Myocyte (in vitro differentiated cells): Measurements from ENCODE around the gene SPATA46. TPM values are rescaled to one million over a fixed set of nuclear protein-coding genes. Genes with fewer than 3 reads are reported as not detected.
A peak's percentile ranks its signal among the peaks of the same experiment; 100 is the strongest.

Source experiments
- DNase-seq: peaks from one replicate; pipeline ENCODE4 v3.0.0-alpha.2; 2012; ENCODE audit warnings: low read depth
- total RNA-seq: library from RNA; depleted of rRNA; stranded (reverse); fragments of >200 nt; gene quantifications from 2 replicates; pipeline ENCODE4 v1.2.3, GENCODE V29; 2014

Gene SPATA46
- total RNA-seq, 1 donor from 2014 or later = not detected

DNA sequence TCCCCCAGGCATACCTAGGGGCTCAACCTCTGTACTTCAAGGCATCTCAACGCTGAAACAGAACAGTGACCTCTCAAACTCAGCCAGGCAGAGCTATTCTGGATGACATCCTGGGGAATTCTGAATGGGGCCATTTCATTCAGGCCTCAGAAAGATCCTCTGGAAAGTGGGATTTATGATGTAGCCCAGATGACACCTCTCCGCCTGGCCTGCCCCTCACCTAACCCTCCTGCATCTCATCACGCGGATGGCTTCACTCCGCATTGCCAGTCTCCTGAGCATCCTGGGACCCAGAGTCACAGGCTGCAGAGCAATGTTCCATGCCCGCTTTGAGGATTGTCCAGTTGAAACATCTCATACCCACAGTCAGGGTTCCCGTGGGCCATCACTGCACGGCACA is 1.2 kb downstream of the SPATA46 start:
- no peak for DNase-seq

DNA sequence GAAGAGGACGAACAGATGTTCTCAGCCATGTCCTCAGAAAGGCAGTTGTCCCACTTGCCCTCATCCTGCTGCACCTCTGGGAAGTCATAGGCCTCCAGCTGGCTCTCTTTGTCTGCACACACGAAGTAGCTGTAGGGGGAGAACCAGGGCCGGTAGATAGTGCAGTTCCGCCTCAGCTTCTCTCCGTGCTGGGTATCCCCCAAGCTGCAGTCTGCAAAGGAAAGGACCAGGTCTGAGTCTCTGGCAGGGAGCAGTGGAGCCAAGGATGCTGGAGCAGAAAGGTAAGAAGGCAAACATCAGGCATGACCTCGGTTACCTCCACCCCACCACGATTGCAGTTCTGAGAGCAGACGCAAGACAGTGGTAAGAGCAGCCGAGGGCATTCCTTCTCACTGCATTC is 2.2 kb downstream of the SPATA46 start:
- DNase-seq = no peak

DNA sequence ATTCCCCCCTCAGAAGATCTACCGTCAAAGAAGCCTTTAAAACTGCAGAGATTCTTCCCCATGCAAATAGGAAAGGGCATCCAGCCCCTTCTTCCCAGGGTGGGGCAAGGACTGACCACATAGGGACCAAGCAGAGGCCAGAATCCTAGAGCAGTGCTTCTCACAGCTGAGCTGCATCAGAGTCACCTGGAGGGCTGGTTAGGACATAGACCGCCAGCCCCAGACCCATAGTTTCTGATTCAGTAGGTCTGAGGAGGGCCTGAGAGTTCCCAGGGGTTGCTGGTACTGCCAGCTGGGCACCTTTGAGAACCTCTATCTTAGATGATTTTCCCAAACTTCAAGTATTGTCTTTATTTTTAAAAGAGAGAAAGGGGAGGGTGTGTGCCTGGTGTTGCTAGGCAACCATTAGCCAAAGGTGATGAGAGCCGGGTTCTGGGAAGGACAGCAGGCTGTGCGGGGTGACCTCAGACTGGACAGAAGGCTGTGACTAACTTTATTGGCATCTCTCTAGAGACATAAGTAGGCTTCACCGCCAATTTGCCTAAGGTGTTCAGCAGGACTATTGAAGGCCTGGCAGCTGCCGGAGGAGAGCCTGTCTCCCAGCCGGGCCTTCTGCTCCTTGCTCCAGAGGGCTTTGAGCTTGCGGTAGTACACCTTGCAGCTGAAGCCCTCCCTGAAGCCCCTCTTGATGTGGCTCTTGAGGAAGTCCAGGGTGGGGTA is 3.0 kb downstream of the SPATA46 start:
- peak; percentile 72 for DNase-seq

DNA sequence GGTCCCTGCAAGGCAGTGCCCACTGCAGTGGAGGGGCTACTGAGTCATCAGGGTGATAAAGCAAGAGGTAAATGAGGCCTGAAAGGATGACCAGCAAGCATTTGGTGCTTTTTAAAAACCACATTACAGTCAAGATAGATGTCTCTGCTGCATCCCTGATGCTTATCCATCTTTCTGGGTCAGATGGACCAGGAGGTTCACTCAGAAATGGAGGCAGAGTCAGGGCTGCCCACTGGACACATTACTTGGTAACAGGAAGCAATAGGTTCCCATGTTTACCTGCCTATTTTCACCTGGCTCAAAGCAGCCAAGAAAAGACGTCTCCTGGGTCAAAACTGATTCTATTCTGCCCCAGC is 3.6 kb downstream of the SPATA46 start:
- no peak for DNase-seq

DNA sequence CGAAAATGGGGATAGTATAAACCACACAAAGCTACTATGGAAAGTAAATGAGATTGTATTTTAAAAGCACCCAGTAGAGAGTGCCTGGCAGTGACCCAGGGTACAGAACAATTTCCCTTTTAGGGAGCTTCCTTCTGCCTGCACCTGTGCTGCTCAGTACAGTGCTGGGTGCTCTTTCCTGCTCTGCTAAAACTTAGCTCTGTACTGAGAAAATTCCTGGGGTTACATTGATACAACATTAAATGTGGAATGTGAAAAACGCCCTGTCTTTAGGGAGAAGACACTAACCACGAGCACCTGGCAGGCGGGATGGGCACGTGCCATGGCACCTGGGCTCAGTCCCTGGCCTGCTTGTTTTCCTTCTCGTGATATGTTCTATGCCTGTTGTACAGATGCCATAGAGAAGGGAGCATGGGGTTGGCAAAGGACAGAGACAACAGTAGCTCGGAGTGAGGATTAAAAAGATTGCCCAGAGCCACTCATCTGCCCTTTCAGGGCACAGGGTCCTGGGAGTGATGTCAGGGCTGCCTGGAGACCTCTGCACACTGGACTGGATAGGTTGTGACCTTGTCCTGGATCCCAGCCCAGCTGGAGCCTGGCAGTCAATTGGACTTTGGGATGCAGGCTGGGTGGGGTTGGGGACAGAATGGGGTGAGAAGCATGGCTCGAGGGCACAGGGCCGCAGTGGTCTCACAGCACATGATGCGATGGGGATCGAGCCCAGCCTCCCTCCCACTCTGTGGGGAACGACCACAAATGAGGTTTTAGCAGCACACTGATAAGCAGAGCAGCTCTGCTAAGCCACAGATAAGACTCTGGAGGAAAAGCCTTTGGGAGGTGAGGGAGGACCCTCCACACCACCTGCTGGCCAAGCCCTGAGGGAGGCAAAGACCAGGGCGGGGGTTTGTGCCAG is 4.2 kb downstream of the SPATA46 start:
- DNase-seq = no peak

DNA sequence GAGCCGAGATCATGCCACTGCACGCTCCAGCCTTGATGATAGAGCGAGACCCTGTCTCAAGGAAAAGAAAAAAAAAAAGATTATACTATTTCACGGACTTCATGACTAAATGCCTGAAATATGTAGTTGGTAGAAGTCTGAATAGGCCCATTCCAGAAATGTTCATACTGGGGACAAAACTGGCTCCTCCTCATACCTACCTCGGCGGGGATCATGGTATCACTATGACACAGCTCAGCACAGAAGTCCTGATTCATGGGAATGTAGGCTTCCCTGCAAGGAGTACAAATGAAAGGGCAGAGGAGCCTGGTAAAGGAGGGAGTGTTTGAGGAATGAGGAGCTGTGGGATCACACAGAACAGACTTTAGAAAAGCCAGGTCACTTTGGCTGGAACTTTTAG is 5.0 kb downstream of the SPATA46 start:
- no peak for DNase-seq

DNA sequence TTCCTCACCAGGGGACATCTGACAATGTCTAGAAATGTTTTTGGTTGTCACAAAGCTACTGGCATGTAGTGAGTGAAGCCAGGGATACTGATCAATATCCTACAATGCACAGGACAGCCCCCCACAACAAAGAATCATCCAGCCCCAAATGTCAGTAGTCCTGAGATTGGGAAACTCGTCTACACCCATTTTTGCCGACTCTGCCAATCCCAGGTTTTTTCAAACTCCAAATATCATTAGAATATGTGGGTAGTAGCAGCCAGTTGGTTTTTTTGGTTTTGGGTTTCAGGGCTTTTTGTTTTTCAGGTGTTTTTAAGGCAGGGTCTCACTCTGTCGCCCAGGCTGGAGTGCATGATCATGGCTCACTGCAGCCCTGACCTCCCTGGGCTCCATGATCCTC is 5.9 kb downstream of the SPATA46 start:
- DNase-seq = no peak

DNA sequence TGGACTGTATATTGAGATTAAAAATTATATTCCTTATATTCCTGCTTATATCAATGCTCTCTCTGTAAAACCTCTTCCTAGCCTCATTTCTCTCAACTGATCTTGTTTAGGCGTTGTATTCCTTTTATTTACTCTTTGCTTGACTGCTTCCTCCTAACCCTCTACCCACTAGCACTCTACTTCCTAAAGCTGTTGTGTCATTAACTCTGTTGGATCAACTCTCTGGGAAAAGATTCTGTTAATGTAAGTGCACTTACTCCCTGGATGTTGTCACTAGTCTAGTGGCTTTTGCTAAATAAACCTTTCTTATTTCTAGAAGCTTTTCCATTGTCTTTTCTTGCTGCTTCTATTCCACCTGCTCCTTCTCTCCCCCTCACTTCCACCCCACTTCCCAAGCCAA is 6.5 kb downstream of the SPATA46 start:
- no peak for DNase-seq

DNA sequence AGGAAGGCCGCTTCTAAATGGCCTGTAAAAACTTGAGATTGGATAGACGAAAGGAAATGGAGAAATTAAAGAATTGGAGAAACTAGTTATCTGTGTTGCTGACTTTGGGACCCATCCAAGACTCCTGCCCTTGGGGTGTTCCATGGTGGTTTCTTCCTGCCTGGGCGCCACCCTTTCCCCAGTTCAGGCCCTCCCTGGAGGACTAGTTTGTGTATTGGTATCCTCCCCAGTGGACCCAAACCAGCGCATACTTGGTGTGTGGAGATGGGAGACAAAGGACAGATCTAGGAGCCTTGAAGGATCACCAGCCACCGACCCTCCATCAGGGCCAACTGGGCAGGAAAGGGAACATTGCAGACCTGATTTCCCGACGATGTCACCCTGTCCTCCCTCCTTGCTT is 7.1 kb downstream of the SPATA46 start:
- DNase-seq = no peak

DNA sequence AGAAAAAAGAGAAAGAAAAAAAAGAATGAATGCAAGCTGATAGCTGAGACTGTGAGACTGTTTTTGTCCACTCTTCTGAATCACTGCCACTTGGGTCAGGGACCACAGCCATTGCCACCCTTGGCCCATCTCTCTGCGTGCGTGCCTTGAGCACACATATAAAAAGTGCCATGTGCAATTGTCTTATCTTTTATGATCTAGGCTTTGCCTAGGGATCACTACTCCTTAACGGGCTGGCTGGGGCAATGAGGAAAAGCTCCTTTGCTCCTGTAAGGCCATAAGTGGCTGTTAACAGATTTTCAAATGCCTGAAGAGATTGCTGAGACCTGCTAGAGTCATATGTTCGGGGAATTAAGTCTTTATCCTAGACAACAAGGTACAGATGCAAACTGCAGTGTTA is 8.2 kb downstream of the SPATA46 start:
- DNase-seq = no peak

DNA sequence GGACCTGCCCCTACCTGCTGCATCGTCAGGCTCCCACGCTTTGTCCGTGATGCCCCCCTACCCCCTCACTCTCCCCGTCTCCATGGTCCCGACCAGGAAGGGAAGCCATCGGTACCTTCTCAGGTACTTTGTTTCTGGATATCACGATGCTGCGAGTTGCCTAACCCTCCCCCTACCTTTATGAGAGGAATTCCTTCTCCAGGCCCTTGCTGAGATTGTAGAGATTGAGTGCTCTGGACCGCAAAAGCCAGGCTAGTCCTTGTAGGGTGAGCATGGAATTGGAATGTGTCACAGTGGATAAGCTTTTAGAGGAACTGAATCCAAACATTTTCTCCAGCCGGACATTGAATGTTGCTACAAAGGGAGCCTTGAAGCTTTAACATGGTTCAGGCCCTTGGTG is 8.9 kb downstream of the SPATA46 start:
- DNase-seq = no peak

DNA sequence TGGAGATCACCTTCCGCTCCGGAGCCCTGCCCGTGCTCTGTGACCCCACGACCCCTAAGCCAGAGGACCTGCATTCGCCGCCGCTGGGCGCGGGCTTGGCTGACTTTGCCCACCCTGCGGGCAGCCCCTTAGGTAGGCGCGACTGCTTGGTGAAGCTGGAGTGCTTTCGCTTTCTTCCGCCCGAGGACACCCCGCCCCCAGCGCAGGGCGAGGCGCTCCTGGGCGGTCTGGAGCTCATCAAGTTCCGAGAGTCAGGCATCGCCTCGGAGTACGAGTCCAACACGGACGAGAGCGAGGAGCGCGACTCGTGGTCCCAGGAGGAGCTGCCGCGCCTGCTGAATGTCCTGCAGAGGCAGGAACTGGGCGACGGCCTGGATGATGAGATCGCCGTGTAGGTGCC is 9.6 kb downstream of the SPATA46 start:
- no peak for DNase-seq

DNA sequence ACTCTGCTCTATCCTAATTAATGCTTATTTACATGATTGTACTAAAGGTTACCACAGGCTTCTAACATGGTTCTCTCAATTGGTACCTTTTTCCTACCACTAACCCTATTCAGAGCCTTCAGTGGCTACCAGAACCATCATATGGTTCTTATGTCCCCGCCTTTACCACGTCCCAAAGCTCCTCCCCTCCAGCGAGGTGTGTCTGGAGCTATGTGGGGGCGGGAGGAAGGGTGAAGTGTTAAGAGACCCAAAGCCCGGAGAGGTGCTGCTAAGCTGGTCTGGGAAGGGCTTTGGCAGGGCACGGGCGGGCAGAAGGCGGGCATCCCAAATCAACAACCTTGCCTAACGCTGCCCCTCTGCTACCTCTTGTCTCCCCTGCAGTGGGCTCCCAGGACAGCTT is 10.0 kb downstream of the SPATA46 start:
- DNase-seq = no peak

DNA sequence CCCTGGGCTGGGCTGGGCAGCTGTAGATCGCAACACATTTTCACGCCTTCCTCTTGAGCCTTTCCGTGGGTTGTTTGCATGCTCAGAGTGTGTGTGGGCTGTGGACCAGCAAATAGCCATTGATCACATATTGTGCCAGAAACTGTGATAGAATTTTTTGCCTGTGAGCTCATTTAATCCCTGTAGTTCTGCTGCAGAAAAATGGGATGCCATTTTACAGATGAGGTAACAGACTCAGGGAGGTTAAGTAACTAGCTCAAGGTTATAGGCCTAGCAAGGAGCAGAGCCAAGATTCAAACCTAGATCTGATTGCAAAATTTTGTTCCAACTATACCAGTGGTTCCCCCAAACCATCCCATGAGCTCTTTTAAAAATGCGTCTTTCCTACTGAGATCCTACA is 10.5 kb downstream of the SPATA46 start:
- DNase-seq = no peak

DNA sequence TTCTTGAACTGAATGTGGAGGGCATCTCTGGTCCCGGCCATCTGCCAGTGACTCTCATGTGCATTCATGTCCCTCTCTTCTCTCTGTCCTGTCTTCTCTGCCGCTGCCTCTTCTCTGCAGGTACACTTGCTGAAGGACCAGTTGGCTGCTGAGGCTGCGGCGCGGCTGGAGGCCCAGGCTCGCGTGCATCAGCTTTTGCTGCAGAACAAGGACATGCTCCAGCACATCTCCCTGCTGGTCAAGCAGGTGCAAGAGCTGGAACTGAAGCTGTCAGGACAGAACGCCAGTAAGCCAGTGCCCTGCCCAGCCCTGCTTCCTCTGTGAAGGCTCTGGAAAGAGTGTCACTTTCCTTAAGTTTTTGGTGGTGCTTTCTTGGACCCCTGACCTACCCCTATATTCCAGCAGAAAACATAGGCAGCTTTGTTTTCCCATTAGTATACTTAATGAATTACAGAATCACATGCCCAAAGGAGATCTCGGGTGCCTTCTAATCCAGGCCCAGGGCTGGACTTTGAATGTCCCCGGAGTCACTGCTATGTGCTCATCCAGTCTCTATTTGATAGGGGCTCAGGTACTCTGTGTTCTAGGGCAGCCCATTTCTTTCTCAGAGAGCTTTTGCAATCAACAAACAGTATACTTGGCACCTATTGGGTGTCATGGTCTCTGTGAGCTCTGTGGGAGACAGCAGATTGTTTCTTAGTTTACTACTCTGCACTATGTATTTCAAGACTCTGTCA is 11.2 kb downstream of the SPATA46 start:
- DNase-seq = no peak

DNA sequence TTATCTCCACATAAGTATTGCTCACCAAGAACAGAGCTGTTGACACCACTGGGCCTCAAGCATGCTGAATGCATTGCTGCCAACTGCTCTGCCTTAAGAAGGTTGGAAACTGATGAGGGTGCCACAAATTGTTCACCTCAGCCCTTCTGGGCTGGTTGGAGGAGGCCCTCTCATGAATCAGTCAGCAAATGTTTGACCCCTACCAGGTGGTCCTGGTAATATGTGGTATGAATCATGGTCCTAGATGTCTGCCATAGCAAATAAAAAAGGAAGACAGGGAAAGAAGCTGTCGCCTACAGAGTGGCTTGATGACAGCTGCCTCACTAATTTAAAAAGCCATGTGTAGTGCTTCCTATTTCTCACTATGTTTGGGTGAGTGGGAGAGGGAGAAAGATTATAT is 12.2 kb downstream of the SPATA46 start:
- DNase-seq = peak; percentile 86

DNA sequence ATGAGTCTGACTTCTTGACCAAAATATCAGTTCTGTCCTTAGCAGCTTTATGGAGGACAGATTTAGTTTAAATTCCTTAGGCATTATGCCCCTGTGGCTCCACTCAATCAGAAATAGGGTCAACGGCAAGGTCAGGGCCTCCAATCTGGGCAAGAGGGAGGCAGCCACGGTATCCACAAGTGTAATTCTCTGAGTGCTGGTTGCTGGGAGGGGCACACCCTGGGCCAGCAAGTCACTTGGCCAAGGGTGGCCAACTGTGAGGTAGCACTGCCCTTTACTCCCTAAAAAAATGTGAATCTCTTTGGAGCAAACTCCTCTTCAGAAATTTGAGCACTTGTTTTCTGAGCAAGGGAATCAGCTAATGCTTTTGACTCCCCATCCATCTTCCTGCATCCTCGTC is 12.8 kb downstream of the SPATA46 start:
- peak; percentile 56 for DNase-seq

DNA sequence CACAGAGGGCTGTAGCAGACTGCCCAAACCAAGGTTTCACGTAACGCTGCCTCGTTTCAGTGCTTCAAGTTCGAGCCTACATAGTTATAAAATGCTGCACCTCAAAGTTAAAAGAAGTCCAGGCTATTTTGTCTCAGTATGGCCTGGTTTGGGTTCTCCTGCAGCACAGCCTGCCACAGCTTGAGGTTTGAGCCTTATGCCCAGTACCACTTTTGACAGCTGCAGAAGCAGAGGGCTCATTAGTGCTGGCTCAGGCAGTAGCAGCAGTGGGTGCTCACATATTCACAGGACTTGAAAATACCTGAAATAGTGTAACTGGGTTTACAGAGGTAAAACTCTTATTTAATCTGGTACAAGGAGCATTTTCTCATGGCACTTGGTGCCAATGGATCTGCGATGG is 15.3 kb downstream of the SPATA46 start:
- DNase-seq = peak; percentile 65

DNA sequence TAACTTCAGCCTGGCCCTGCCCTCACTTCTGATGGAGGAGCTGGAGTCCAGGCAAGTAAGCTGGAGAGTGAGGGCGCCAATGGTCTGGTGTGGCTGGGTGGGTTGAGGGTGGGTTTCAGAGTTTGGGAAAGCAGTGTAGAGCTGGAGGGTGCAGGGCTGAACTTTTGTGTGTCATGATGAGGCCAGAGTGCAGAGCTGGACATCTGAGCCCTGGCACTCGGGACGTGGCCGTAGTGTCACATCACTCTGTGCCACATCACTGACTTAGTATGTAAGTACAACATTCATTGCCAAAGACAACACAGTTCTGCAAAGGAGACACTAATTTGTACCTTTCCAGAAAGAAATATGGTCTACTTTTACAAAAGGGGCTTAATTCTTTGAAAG is 15.8 kb downstream of the SPATA46 start:
- DNase-seq = no peak

DNA sequence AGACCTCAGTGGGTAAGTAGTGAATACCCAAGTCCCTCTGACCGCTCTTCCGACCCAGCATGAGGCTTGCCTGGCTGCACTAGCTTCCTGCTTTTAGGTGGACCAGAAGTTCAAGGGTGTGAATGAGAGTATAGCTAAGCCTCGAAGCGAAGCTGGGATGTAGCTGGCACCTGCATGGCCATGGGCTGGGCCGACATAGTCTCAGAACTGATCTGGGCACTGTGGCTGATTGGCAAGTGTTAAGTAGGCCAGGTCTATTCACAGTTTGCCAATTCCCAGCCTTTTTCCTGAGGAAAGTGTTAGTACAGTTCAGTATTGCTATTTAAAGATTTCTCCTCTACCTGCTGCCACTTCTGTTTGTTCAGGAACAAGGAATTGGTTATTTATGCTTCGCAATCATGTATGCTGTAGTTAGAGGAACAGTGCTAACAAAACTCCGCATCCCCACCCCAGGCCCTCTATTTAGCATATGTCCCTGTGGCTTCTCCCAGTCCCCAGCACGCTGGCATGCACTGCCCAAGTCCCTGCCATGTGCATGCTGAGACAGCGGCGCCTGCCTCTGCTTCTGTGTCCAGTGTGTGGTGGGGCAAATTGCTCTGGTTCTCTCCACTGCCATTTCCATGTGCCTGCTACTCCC is 16.3 kb downstream of the SPATA46 start:
- no peak for DNase-seq

DNA sequence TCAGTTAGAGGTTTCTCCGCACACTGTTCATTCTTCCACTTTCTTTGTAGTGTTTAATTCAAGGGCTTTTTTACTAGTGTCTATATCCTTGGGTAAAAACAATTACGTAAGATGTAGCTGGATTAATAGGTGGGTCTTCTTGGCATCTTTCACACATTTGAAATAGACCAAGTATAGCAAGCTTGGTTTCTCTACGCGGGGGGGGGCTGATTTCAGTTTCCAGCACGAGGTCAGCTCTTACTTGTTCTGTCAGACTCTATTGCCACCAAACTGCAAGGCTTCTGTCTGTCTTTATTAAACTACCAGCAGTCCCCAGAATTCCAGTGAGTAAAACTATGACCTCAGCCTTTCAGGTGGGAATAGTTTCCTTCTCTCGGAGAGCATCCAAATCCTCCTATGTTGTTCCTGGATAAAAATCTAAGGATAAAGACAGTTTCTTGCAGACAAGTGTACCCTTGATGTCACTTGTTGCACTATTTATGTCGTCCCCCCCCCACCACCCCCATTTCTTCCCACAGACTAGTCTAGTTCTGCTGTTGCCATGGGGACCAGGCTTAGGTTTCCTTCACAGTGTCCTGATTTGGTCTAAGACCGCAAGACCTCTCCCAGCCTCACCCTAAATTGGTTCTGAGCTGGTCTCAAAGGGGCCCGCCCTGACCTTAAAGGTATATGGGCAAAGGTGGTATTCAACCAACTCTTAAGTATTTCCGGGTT is 17.0 kb downstream of the SPATA46 start:
- DNase-seq = no peak
